Heart left ventricle (tissue), 13 donors: ENCODE results near the gene SNX24.

Source experiments
- CTCF ChIP-seq, 12 donors: fragments of 200-600 bp; sonication (generic) in 4 of 12; IDR thresholded peaks; one replicate each; pipeline versions ENCODE4 v1.5.0 to v1.8.0; 2018 to 2022; ENCODE audit warnings: antibody characterized with exemption in 12 of 12, mild to moderate bottlenecking in 5 of 12
- POLR2A ChIP-seq, 2 donors: fragments of 450-650 bp; IDR thresholded peaks; one replicate each; pipeline ENCODE4 v1.6.1; 2017; ENCODE audit warnings: antibody characterized with exemption in 2 of 2, mild to moderate bottlenecking in 2 of 2, moderate library complexity in 2 of 2
- donor health status: ischemic (EF 13 %, LVEDD 7.1; RV severe dilation, severe dysfunction).
- donor health status: DM: no; HTN: yes; CAD: no.
- donor health status: DM: no; HTN: no; CAD: no.
- donor health status: ischemic (EF 25% LVEDD 6.9; RV normal size, moderate dysfunction).
- donor health status: ischemic (EF 25% LVEDD 5.7; RV mildly dilated, moderate dysfunction).
- donor health status: ischemic (EF 35%, LVEDD 5.7; RV mildly dilated, moderate dysfunction).
- donor health status: nonischemic (EF 11% LVEDD 7.7; RV severe dilation, severe dysfunction).
- donor health status: DM: yes; HTN: yes; CAD: no.
- donor health status: PGD.
- donor health status: ischemic (EF 29% LVEDD 5.4; RV normal size, mild dysfunction).
- donor health status: nonischemic (EF 23%, LVEDD 6.1; RV moderate dilation, normal function).

GRCh38 chr5:122985954-122986721 is 140.7 kb downstream of the SNX24 start:
- TF ChIP-seq POLR2A (IDR thresholded peaks at IDR 0.05) = no peak
- no peak for TF ChIP-seq CTCF (IDR thresholded peaks at IDR 0.05)
